ENCODE data around the gene METRN. TPM values are rescaled to one million over a fixed set of nuclear protein-coding genes. Genes with fewer than 3 reads are reported as not detected.

The METRN gene
- total and polyA plus RNA-seq, 2 of the 4 experiments (the other 2 are of a cell fraction), result 6.1 to 48.2 TPM

DNA sequence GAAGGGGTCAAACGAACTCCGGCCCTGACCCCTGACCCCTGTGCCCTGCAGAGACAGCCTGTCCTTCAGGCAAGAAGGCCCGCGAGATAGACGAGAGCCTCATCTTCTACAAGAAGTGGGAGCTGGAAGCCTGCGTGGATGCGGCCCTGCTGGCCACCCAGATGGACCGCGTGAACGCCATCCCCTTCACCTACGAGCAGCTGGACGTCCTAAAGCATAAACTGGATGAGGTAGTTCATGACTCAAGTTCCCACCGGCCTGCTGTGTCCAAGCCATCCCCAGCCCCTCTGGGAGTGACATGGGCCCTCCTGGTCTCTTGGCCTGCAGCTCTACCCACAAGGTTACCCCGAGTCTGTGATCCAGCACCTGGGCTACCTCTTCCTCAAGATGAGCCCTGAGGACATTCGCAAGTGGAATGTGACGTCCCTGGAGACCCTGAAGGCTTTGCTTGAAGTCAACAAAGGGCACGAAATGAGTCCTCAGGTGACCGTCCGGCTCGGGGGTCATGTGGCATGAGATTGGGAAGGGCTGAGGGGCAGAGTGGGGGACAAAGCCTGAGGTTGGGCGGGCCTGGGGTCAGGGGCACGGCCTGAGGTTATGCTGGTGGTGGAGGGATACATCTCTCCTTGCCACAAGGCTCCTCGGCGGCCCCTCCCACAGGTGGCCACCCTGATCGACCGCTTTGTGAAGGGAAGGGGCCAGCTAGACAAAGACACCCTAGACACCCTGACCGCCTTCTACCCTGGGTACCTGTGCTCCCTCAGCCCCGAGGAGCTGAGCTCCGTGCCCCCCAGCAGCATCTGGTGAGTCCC is 51.3 kb downstream of the METRN start:
- H3K9ac ChIP-seq (ENCODE audit: low read depth, low read length), result no peak overlapping the region
- H3K4ac ChIP-seq (ENCODE audit: low read depth, low read length), result no peak overlapping the region
- H2AFZ ChIP-seq (replicated peaks; ENCODE audit: low read length, poor library complexity), result no peak overlapping the region
- no peaks in the 10 kb centered on the region for H3K79me1 ChIP-seq (ENCODE audit: low read depth in 1 of 2, low read length in 2 of 2)
- H2BK15ac ChIP-seq (ENCODE audit: low read depth, low read length), result no peak overlapping the region
- no peak overlapping the region for H2BK120ac ChIP-seq (ENCODE audit: low read depth, low read length)
- no peak overlapping the region for H4K8ac ChIP-seq (ENCODE audit: low read depth in 2 of 2, low read length in 2 of 2)
- no peaks in the 10 kb centered on the region for H3K4me1 ChIP-seq (ENCODE audit: control insufficient read depth, insufficient read depth, low read length)
- no peak overlapping the region for H3K4me2 ChIP-seq (ENCODE audit: low read depth, low read length)
- TF ChIP-seq, protein P1, sequence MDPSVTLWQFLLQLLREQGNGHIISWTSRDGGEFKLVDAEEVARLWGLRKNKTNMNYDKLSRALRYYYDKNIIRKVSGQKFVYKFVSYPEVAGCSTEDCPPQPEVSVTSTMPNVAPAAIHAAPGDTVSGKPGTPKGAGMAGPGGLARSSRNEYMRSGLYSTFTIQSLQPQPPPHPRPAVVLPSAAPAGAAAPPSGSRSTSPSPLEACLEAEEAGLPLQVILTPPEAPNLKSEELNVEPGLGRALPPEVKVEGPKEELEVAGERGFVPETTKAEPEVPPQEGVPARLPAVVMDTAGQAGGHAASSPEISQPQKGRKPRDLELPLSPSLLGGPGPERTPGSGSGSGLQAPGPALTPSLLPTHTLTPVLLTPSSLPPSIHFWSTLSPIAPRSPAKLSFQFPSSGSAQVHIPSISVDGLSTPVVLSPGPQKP (IDR thresholded peaks at IDR 0.05; ENCODE audit: borderline replicate concordance, low read depth, low read length), result no peak
- TF ChIP-seq RAD21 (IDR thresholded peaks at IDR 0.05; ENCODE audit: low read length) (no peak), CEBPB (IDR thresholded peaks at IDR 0.05; ENCODE audit: low read depth, low read length) (no peak), CHD1 (IDR thresholded peaks at IDR 0.05; ENCODE audit: low read depth, low read length) (no peak), NFE2L2 (IDR thresholded peaks at IDR 0.05; ENCODE audit: low read depth, low read length) (no peak), RFX5 (IDR thresholded peaks at IDR 0.05; ENCODE audit: low read depth, low read length) (no peak), MAFK (IDR thresholded peaks at IDR 0.05; ENCODE audit: low read depth, low read length) (no peak), POLR2A (IDR thresholded peaks at IDR 0.05; ENCODE audit: low read depth, low read length) (no peak), MXI1 (IDR thresholded peaks at IDR 0.05; ENCODE audit: borderline replicate concordance, low read depth, low read length) (no peak)
- TF ChIP-seq, protein P2, sequence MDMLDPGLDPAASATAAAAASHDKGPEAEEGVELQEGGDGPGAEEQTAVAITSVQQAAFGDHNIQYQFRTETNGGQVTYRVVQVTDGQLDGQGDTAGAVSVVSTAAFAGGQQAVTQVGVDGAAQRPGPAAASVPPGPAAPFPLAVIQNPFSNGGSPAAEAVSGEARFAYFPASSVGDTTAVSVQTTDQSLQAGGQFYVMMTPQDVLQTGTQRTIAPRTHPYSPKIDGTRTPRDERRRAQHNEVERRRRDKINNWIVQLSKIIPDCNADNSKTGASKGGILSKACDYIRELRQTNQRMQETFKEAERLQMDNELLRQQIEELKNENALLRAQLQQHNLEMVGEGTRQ (IDR thresholded peaks at IDR 0.05; ENCODE audit: low read depth, low read length), result no peak
- DNase-seq, result no peak
- no peak overlapping the region for H2AK9ac ChIP-seq (replicated peaks; ENCODE audit: low read depth, low read length, poor library complexity)
- H3K14ac ChIP-seq (replicated peaks; ENCODE audit: low read depth, low read length), result no peak overlapping the region
- ATAC-seq (ENCODE audit: low read depth), result no peak
- H3K9me1 ChIP-seq (ENCODE audit: insufficient read depth, low read length), result no peaks in the 10 kb centered on the region
- WGBS, 2 experiments (ENCODE audit: extremely low coverage in 2 of 2, insufficient read length in 1 of 2), result 82% methylated on average over 10 of the region's 29 CpGs; no CpG with 5 or more reads in 1 of the 2 experiments
- dilution Hi-C loops (cut with HindIII; ENCODE audit: low sequenced_read_pairs, unreplicated experiment) (no loop called here), intact Hi-C loops (cut with micrococcal nuclease) (no loop called here), in situ Hi-C loops (cut with MboI; ENCODE audit: low sequenced_read_pairs) (no loop called here)
- no peak overlapping the region for H4K91ac ChIP-seq (ENCODE audit: insufficient read depth, low read depth, low read length)
- ChIA-PET POLR2A (ENCODE audit: unreplicated experiment) (no interaction called here), CTCF (no interaction called here)
- H2AK5ac ChIP-seq (ENCODE audit: low read depth, low read length), result no peak overlapping the region
- H3K27me3 ChIP-seq (ENCODE audit: control insufficient read depth, insufficient read depth, low read length), result no peaks in the 10 kb centered on the region; the same call in 1 of the 2 replicates
- H4K20me1 ChIP-seq (ENCODE audit: insufficient read depth, low read length), result no peaks in the 10 kb centered on the region
- H2BK20ac ChIP-seq (ENCODE audit: low read depth, low read length), result no peak overlapping the region
- no peak overlapping the region for H3K56ac ChIP-seq (ENCODE audit: extremely low read depth, insufficient read depth, low read length)
- no peak overlapping the region for H2BK5ac ChIP-seq (ENCODE audit: low read depth, low read length, poor library complexity, severe bottlenecking)
- H3K18ac ChIP-seq (ENCODE audit: low read depth, low read length), result no peak overlapping the region
- no peak overlapping the region for H3K23ac ChIP-seq (ENCODE audit: low read depth, low read length)
- H3K27ac ChIP-seq (ENCODE audit: insufficient read depth, low read length), result no peak overlapping the region
- no peaks in the 10 kb centered on the region for H3K9me3 ChIP-seq (ENCODE audit: control insufficient read depth, insufficient read depth, low read length)
- BruUV-seq (replicated peaks), result no TSS peak
- H3K4me3 ChIP-seq (ENCODE audit: insufficient read depth, low read depth, low read length), result no peak overlapping the region
- no peak overlapping the region for H4K5ac ChIP-seq (ENCODE audit: low read depth, low read length)
- no peaks in the 10 kb centered on the region for H3K36me3 ChIP-seq (ENCODE audit: control insufficient read depth, insufficient read depth, low read length)
